HepG2 (cell line): ENCODE results near the gene ADAMTS15. TPM values are rescaled to one million over a fixed set of nuclear protein-coding genes. Genes with fewer than 3 reads are reported as not detected.

Experiments used
- ATAC-seq: fragments of 200-7000 bp; cut with Tn5 transposase; 3 replicates; pipeline ENCODE4 v1.9.1; 2020; ENCODE audit warnings: mild to moderate bottlenecking, moderate library complexity
- BruUV-seq: library from RNA; stranded (reverse); fragments of 400-500 nt; replicated peaks from 2 replicates; lab custom pipeline; 2021; lab: Mats Ljungman, UMichigan
- CTCF ChIA-PET: fragments of 300-600 bp; formaldehyde crosslinking; extraction: SDS; loops from one replicate; lab custom pipeline; 2021; ENCODE audit warnings: low total read pairs, inconsistent platforms, low intra/inter-chr PET ratio; lab: Yijun Ruan, JAX
- POLR2A ChIA-PET: fragments of 350-600 bp; sonication (Branson Sonifier 250); formaldehyde crosslinking; loops from one replicate; lab custom pipeline; 2020; ENCODE audit warnings: antibody characterized with exemption, inconsistent platforms; lab: Yijun Ruan, JAX
- DNase-seq: peaks from one replicate; pipeline ENCODE4 v3.0.0-alpha.2; 2015; ENCODE audit warnings: low spot score
- FAIRE-seq: peaks from 3 replicates; lab custom pipeline; 2011; peaks lifted over from hg19 to GRCh38; lab: Jason Lieb, UNC
- H2AFZ ChIP-seq: one replicate; pipeline ENCODE4 v1.6.1; 2011; ENCODE audit warnings: low read length, inconsistent platforms
- H3K27ac ChIP-seq: fragments of 300-600 bp; 3 replicates; pipeline ENCODE4 v1.8.0; 2011; ENCODE audit warnings: mixed run types, mild to moderate bottlenecking, mixed read lengths, low read length, inconsistent platforms; ENCODE audit not compliant: insufficient read depth; ENCODE audit errors: extremely low read length
- H3K27me3 ChIP-seq, 2 experiments: fragments of 200-600 bp in 1 of 2; 2 replicates in 1 of 2; 3 replicates in 1 of 2; pipeline versions ENCODE4 v1.6.0 to v1.8.0; 2011; ENCODE audit warnings: low read length in 2 of 2, mild to moderate bottlenecking in 2 of 2, moderate library complexity in 2 of 2, inconsistent platforms in 1 of 2; ENCODE audit not compliant: insufficient read depth in 2 of 2, control insufficient read depth in 1 of 2
- H3K36me3 ChIP-seq, 2 experiments: fragments of 200-600 bp in 1 of 2; replicated peaks in 1 of 2; 2 replicates in 1 of 2; 3 replicates in 1 of 2; pipeline versions ENCODE4 v1.5.1 to v1.8.0; 2011; ENCODE audit warnings: low read length in 2 of 2, inconsistent platforms in 1 of 2; ENCODE audit not compliant: insufficient read depth in 2 of 2, control insufficient read depth in 1 of 2
- H3K4me1 ChIP-seq: 2 replicates; pipeline ENCODE4 v1.5.1; 2012; ENCODE audit warnings: low read length, inconsistent platforms; ENCODE audit not compliant: insufficient read depth
- H3K4me2 ChIP-seq: 2 replicates; pipeline ENCODE4 v1.6.0; 2011; ENCODE audit warnings: low read depth, low read length, inconsistent platforms
- H3K4me3 ChIP-seq, 3 experiments: fragments of 200-600 bp in 1 of 3; sonication (generic), shearing (Covaris generic) in 1 of 3; replicated peaks in 1 of 3; 2 replicates each; pipeline ENCODE4 v1.5.1; 2011 to 2016; ENCODE audit warnings: low read length in 3 of 3, inconsistent platforms in 2 of 3, low read depth in 2 of 3, mild to moderate bottlenecking in 2 of 3, control low read depth in 1 of 3, mixed read lengths in 1 of 3; ENCODE audit not compliant: insufficient read depth in 1 of 3
- H3K79me2 ChIP-seq: one replicate; pipeline ENCODE4 v1.6.1; 2011; ENCODE audit warnings: low read length, inconsistent platforms; ENCODE audit not compliant: insufficient read depth
- H3K9ac ChIP-seq: 2 replicates; pipeline ENCODE4 v1.6.0; 2011; ENCODE audit warnings: mild to moderate bottlenecking, low read depth, low read length, inconsistent platforms; ENCODE audit not compliant: insufficient read depth
- H3K9me3 ChIP-seq: 2 replicates; pipeline ENCODE4 v1.5.1; 2012; ENCODE audit warnings: mild to moderate bottlenecking, low read length
- H4K20me1 ChIP-seq: 2 replicates; pipeline ENCODE4 v1.6.0; 2011; ENCODE audit warnings: inconsistent platforms, mild to moderate bottlenecking, low read length, moderate library complexity; ENCODE audit not compliant: insufficient read depth
- EP300 ChIP-seq, 3 experiments: sonication (generic) in 1 of 3; formaldehyde crosslinking in 1 of 3; IDR thresholded peaks; 2 replicates each; pipeline versions ENCODE4 v1.5.1 to v1.6.1; 2011 to 2020; ENCODE audit warnings: low read depth in 2 of 3, low read length in 2 of 3, borderline replicate concordance in 1 of 3, improper control_type of control experiment in 1 of 3, mild to moderate bottlenecking in 1 of 3, missing genetic modification reagents in 1 of 3, moderate library complexity in 1 of 3
- GATA4 ChIP-seq: sonication (generic); IDR thresholded peaks from 2 replicates; pipeline ENCODE4 v1.6.1; 2016; ENCODE audit warnings: antibody characterized with exemption, low read depth, borderline replicate concordance
- GLI4 ChIP-seq: sonication (generic); formaldehyde crosslinking; IDR thresholded peaks from 2 replicates; pipeline ENCODE4 v1.5.1; 2020; ENCODE audit warnings: missing genetic modification reagents, mild to moderate bottlenecking, moderate library complexity, borderline replicate concordance
- GPN1 ChIP-seq: sonication (generic); formaldehyde crosslinking; IDR thresholded peaks from 2 replicates; pipeline ENCODE4 v1.5.1; 2020; ENCODE audit warnings: missing genetic modification reagents, borderline replicate concordance
- NAIF1 ChIP-seq: sonication (generic); formaldehyde crosslinking; IDR thresholded peaks from 2 replicates; pipeline ENCODE4 v1.5.0; 2020; ENCODE audit warnings: mild to moderate bottlenecking, missing genetic modification reagents, borderline replicate concordance
- PATZ1 ChIP-seq: sonication (generic); formaldehyde crosslinking; IDR thresholded peaks from 2 replicates; pipeline ENCODE4 v1.4.0; 2020; ENCODE audit warnings: missing genetic modification reagents
- PITX1 ChIP-seq: sonication (generic); formaldehyde crosslinking; IDR thresholded peaks from 2 replicates; pipeline ENCODE4 v1.5.1; 2020; ENCODE audit warnings: mild to moderate bottlenecking, missing genetic modification reagents
- PREB ChIP-seq: sonication (generic); formaldehyde crosslinking; IDR thresholded peaks from 2 replicates; pipeline ENCODE4 v1.4.0; 2020; ENCODE audit warnings: missing genetic modification reagents
- REPIN1 ChIP-seq: sonication (generic); formaldehyde crosslinking; IDR thresholded peaks from 2 replicates; pipeline ENCODE4 v1.8.0; 2022; ENCODE audit warnings: missing genetic modification reagents, low read depth, mild to moderate bottlenecking, borderline replicate concordance
- SKIL ChIP-seq: sonication (generic); formaldehyde crosslinking; IDR thresholded peaks from 2 replicates; pipeline ENCODE4 v1.8.0; 2022; ENCODE audit warnings: missing genetic modification reagents, mild to moderate bottlenecking, moderate library complexity, borderline replicate concordance
- XBP1 ChIP-seq: sonication (generic); formaldehyde crosslinking; IDR thresholded peaks from 2 replicates; pipeline ENCODE4 v1.5.0; 2020; ENCODE audit warnings: missing genetic modification reagents
- ZSCAN22 ChIP-seq: sonication (generic); formaldehyde crosslinking; IDR thresholded peaks from 2 replicates; pipeline ENCODE4 v1.4.0; 2020; ENCODE audit warnings: mild to moderate bottlenecking, missing genetic modification reagents
- ZSCAN5A ChIP-seq: sonication (generic); formaldehyde crosslinking; IDR thresholded peaks from 2 replicates; pipeline ENCODE4 v1.8.0; 2022; ENCODE audit warnings: mild to moderate bottlenecking, missing genetic modification reagents, borderline replicate concordance
- WGBS: methylation state at CpG from one replicate; pipeline ENCODE4 v1.1.6; 2017; ENCODE audit warnings: low lambda C conversion rate; 5-methylcytosine and 5-hydroxymethylcytosine counted together
- in situ Hi-C: cut with HindIII; loops from 2 replicates; pipeline ENCODE4 v1.10.0; 2017; ENCODE audit warnings: low pct_unique_long_range_greater_than_20kb; ENCODE audit not compliant: extremely low pct_ligation_motif_present
- intact Hi-C: fragments of 100-400 bp; cut with micrococcal nuclease; formaldehyde crosslinking; loops from one replicate; pipeline ENCODE4 v1.10.0; 2022; ENCODE audit not compliant: unreplicated experiment
- polyA plus RNA-seq, 8 experiments: library from polyadenylated mRNA; depleted of rRNA in 3 of 8; stranded (reverse) in 7 of 8; unstranded in 1 of 8; fragments of >200 nt; fragmentation: Illumina TruSeq in 4 of 8; extraction: Trizol in 4 of 8; gene quantifications; 2 replicates each; pipeline versions ENCODE4 v1.2.1 to v1.2.3, GENCODE V29; 2011 to 2016; ENCODE audit warnings: low read depth in 4 of 8, missing spikeins in 1 of 8, mixed read lengths in 1 of 8; ENCODE audit not compliant: insufficient read depth in 1 of 8
- total RNA-seq, 5 experiments: library from RNA; depleted of rRNA; stranded (reverse); fragments of >200 nt; fragmentation: Illumina TruSeq; extraction: Trizol; gene quantifications; 2 replicates each; pipeline ENCODE4 v1.2.3, GENCODE V29; 2016; ENCODE audit warnings: low read depth in 1 of 5

Gene ADAMTS15
- total and polyA plus RNA-seq, 2 of the 13 experiments (the other 11 are each of a cell fraction or from before 2014, with no cell fraction given): 0.01 to 0.02 TPM

- no TSS peak for BruUV-seq
- TF ChIP-seq PREB (CRISPR knock-in tag) (no peak), GPN1 (CRISPR knock-in tag) (no peak), ZSCAN5A (CRISPR knock-in tag) (no peak), SKIL (no peak), PATZ1 (CRISPR knock-in tag) (no peak), GATA4 (no peak), PITX1 (no peak), XBP1 (CRISPR knock-in tag) (no peak), EP300 (IDR thresholded peaks at IDR 0.05; ENCODE audit: low read depth in 2 of 2, low read length in 2 of 2) (no peak), EP300 (CRISPR knock-in tag; IDR thresholded peaks at IDR 0.05; ENCODE audit: borderline replicate concordance) (no peak), NAIF1 (CRISPR knock-in tag) (no peak), ZSCAN22 (no peak), REPIN1 (CRISPR knock-in tag) (no peak), GLI4 (CRISPR knock-in tag) (no peak)
Observed at GRCh38 chr11:130475426-130476053, 27.1 kb downstream of the ADAMTS15 start.

More at GRCh38 chr11:130475426-130476053, 27.1 kb downstream of the ADAMTS15 start:
- peaks cover 4 to 29% of the 10 kb centered on the region in 2 experiments; a peak in 4 of 5 replicates for H3K27me3 ChIP-seq
- 40% methylated on average over 6 of the region's 10 CpGs for WGBS
- H2AFZ ChIP-seq: no peak overlapping the region
- FAIRE-seq (no peak), ATAC-seq (no peak), DNase-seq (no peak)
- no peak overlapping the region for H3K4me2 ChIP-seq
- H3K36me3 ChIP-seq: no peaks in the 10 kb centered on the region
- H3K79me2 ChIP-seq: no peaks in the 10 kb centered on the region
- H3K27ac ChIP-seq: no peak overlapping the region
- ChIA-PET CTCF (no interaction called here), POLR2A (no interaction called here)
- in situ Hi-C loops: no loop called here
- intact Hi-C loops: no loop called here
- H3K9me3 ChIP-seq: no peaks in the 10 kb centered on the region
- no peaks in the 10 kb centered on the region for H3K4me1 ChIP-seq
- no peaks in the 10 kb centered on the region for H4K20me1 ChIP-seq
- no peak overlapping the region for H3K9ac ChIP-seq
- H3K4me3 ChIP-seq: no peak overlapping the region
